ENCODE results near the gene RNASEH2C.
"Not testable (repeated sequence)": the region's sequence is repeated elsewhere in the genome, so short reads cannot be mapped to it uniquely, and the experiment has no call there.

Gene RNASEH2C

GRCh38 chr11:65685981-65686380 lies 34.6 kb downstream of the RNASEH2C start:
- DNase-seq = no peak
- H3K79me1 ChIP-seq (ENCODE audit: low read length) = no peaks in the 10 kb centered on the region
- no peak overlapping the region for H2AFZ ChIP-seq (ENCODE audit: insufficient read depth, low read length, poor library complexity)
- H3K36me3 ChIP-seq (ENCODE audit: control insufficient read depth in 1 of 2, insufficient read depth in 2 of 2, low read length in 2 of 2) = no peaks in the 10 kb centered on the region
- H3K4me1 ChIP-seq (ENCODE audit: control insufficient read depth in 1 of 2, insufficient read depth in 2 of 2, low read length in 2 of 2) = no peaks in the 10 kb centered on the region
- WGBS (ENCODE audit: extremely low coverage, insufficient coverage, insufficient read length) = no CpG with 5 or more reads among the region's 8 CpGs
- H3K18ac ChIP-seq (ENCODE audit: low read length) = no peak overlapping the region
- H3K4ac ChIP-seq (ENCODE audit: low read depth, low read length) = no peak overlapping the region
- no peak overlapping the region for H3K9ac ChIP-seq (ENCODE audit: low read length)
- no peak overlapping the region for H3K4me3 ChIP-seq (ENCODE audit: low read depth, low read length)
- no peak overlapping the region for H4K91ac ChIP-seq (ENCODE audit: low read depth, low read length)
- no peaks in the 10 kb centered on the region for H3K27me3 ChIP-seq (ENCODE audit: insufficient read depth, low read length)
- H4K12ac ChIP-seq (ENCODE audit: low read depth, low read length) = no peak overlapping the region
- H3K23ac ChIP-seq (ENCODE audit: low read length) = no peak overlapping the region
- H3K14ac ChIP-seq (ENCODE audit: low read length) = no peak overlapping the region
- no peak overlapping the region for H2BK120ac ChIP-seq (ENCODE audit: insufficient read depth, low read length, poor library complexity)
- H2BK12ac ChIP-seq (ENCODE audit: low read length) = no peak overlapping the region
- H4K8ac ChIP-seq (ENCODE audit: low read depth, low read length) = no peak overlapping the region
- no peak overlapping the region for H3K27ac ChIP-seq (ENCODE audit: low read depth, low read length)
- no peaks in the 10 kb centered on the region for H3K79me2 ChIP-seq (ENCODE audit: control insufficient read depth, insufficient read depth, low read length, poor library complexity)
- H3K9me3 ChIP-seq (ENCODE audit: insufficient read depth, low read depth, low read length) = no peaks in the 10 kb centered on the region
- no peak overlapping the region for H2BK5ac ChIP-seq (ENCODE audit: low read depth, low read length, poor library complexity)
- no peak overlapping the region for H3K4me2 ChIP-seq (ENCODE audit: low read length)
- H2AK5ac ChIP-seq (ENCODE audit: low read length) = no peak overlapping the region

GRCh38 chr11:65683480-65683879 lies 37.1 kb downstream of the RNASEH2C start:
- not testable (repeated sequence) for DNase-seq

GRCh38 chr11:65680192-65680743 lies 40.3 kb downstream of the RNASEH2C start:
- Histone ChIP-seq H2AFZ (ENCODE audit: insufficient read depth, low read length, poor library complexity) (no peak overlapping the region), H2AK5ac (ENCODE audit: low read length) (no peak overlapping the region), H4K12ac (ENCODE audit: low read depth, low read length) (no peak overlapping the region), H2BK12ac (ENCODE audit: low read length) (no peak overlapping the region), H3K9me3 (ENCODE audit: insufficient read depth, low read depth, low read length) (no peaks in the 10 kb centered on the region), H3K36me3 (ENCODE audit: control insufficient read depth in 1 of 2, insufficient read depth in 2 of 2, low read length in 2 of 2) (no peaks in the 10 kb centered on the region), H2BK5ac (ENCODE audit: low read depth, low read length, poor library complexity) (no peak overlapping the region), H3K27me3 (ENCODE audit: insufficient read depth, low read length) (no peaks in the 10 kb centered on the region), H3K14ac (ENCODE audit: low read length) (no peak overlapping the region), H3K4ac (ENCODE audit: low read depth, low read length) (no peak overlapping the region), H3K18ac (ENCODE audit: low read length) (no peak overlapping the region), H3K9ac (ENCODE audit: low read length) (no peak overlapping the region), H2BK120ac (ENCODE audit: insufficient read depth, low read length, poor library complexity) (no peak overlapping the region), H4K8ac (ENCODE audit: low read depth, low read length) (no peak overlapping the region), H3K79me1 (ENCODE audit: low read length) (no peaks in the 10 kb centered on the region), H3K79me2 (ENCODE audit: control insufficient read depth, insufficient read depth, low read length, poor library complexity) (no peaks in the 10 kb centered on the region), H3K23ac (ENCODE audit: low read length) (no peak overlapping the region), H3K4me2 (ENCODE audit: low read length) (no peak overlapping the region), H3K27ac (ENCODE audit: low read depth, low read length) (no peak overlapping the region), H3K4me1 (ENCODE audit: control insufficient read depth in 1 of 2, insufficient read depth in 2 of 2, low read length in 2 of 2) (no peaks in the 10 kb centered on the region), H4K91ac (ENCODE audit: low read depth, low read length) (no peak overlapping the region), H3K4me3 (ENCODE audit: low read depth, low read length) (no peak overlapping the region)
- no CpG with 5 or more reads among the region's 5 CpGs for WGBS (ENCODE audit: extremely low coverage, insufficient coverage, insufficient read length)
- DNase-seq = no peak

More at GRCh38 chr11:65683480-65683879, 37.1 kb downstream of the RNASEH2C start:
- H3K79me1 ChIP-seq (ENCODE audit: low read length); H3K4me1 ChIP-seq (ENCODE audit: control insufficient read depth in 1 of 2, insufficient read depth in 2 of 2, low read length in 2 of 2); H3K14ac ChIP-seq (ENCODE audit: low read length); H3K27ac ChIP-seq (ENCODE audit: low read depth, low read length); H2AK5ac ChIP-seq (ENCODE audit: low read length); H4K12ac ChIP-seq (ENCODE audit: low read depth, low read length); H4K8ac ChIP-seq (ENCODE audit: low read depth, low read length); H3K9me3 ChIP-seq (ENCODE audit: insufficient read depth, low read depth, low read length); H3K4ac ChIP-seq (ENCODE audit: low read depth, low read length); H3K4me2 ChIP-seq (ENCODE audit: low read length); H2BK120ac ChIP-seq (ENCODE audit: insufficient read depth, low read length, poor library complexity); H3K36me3 ChIP-seq (ENCODE audit: control insufficient read depth in 1 of 2, insufficient read depth in 2 of 2, low read length in 2 of 2); H2BK5ac ChIP-seq (ENCODE audit: low read depth, low read length, poor library complexity); H3K27me3 ChIP-seq (ENCODE audit: insufficient read depth, low read length); H3K9ac ChIP-seq (ENCODE audit: low read length); H3K4me3 ChIP-seq (ENCODE audit: low read depth, low read length); H3K23ac ChIP-seq (ENCODE audit: low read length); H3K18ac ChIP-seq (ENCODE audit: low read length); H3K79me2 ChIP-seq (ENCODE audit: control insufficient read depth, insufficient read depth, low read length, poor library complexity); H2BK12ac ChIP-seq (ENCODE audit: low read length); H4K91ac ChIP-seq (ENCODE audit: low read depth, low read length); H2AFZ ChIP-seq (ENCODE audit: insufficient read depth, low read length, poor library complexity): not testable (repeated sequence)
- WGBS (ENCODE audit: extremely low coverage, insufficient coverage, insufficient read length) = no CpG with 5 or more reads among the region's 6 CpGs

GRCh38 chr11:65672982-65673381 lies 47.6 kb downstream of the RNASEH2C start:
- Histone ChIP-seq H3K36me3 (ENCODE audit: control insufficient read depth in 1 of 2, insufficient read depth in 2 of 2, low read length in 2 of 2) (no peaks in the 10 kb centered on the region), H3K14ac (ENCODE audit: low read length) (no peak overlapping the region), H2BK120ac (ENCODE audit: insufficient read depth, low read length, poor library complexity) (no peak overlapping the region), H4K8ac (ENCODE audit: low read depth, low read length) (no peak overlapping the region), H4K91ac (ENCODE audit: low read depth, low read length) (no peak overlapping the region), H3K18ac (ENCODE audit: low read length) (no peak overlapping the region), H3K79me2 (ENCODE audit: control insufficient read depth, insufficient read depth, low read length, poor library complexity) (no peaks in the 10 kb centered on the region), H2BK5ac (ENCODE audit: low read depth, low read length, poor library complexity) (no peak overlapping the region), H4K12ac (ENCODE audit: low read depth, low read length) (no peak overlapping the region), H3K4me1 (ENCODE audit: control insufficient read depth in 1 of 2, insufficient read depth in 2 of 2, low read length in 2 of 2) (no peaks in the 10 kb centered on the region), H3K4me2 (ENCODE audit: low read length) (no peak overlapping the region), H3K23ac (ENCODE audit: low read length) (no peak overlapping the region), H3K4me3 (ENCODE audit: low read depth, low read length) (no peak overlapping the region), H3K9me3 (ENCODE audit: insufficient read depth, low read depth, low read length) (no peaks in the 10 kb centered on the region), H2AFZ (ENCODE audit: insufficient read depth, low read length, poor library complexity) (no peak overlapping the region), H3K9ac (ENCODE audit: low read length) (no peak overlapping the region), H3K4ac (ENCODE audit: low read depth, low read length) (no peak overlapping the region), H2AK5ac (ENCODE audit: low read length) (no peak overlapping the region), H3K27ac (ENCODE audit: low read depth, low read length) (no peak overlapping the region), H2BK12ac (ENCODE audit: low read length) (no peak overlapping the region), H3K27me3 (ENCODE audit: insufficient read depth, low read length) (no peaks in the 10 kb centered on the region), H3K79me1 (ENCODE audit: low read length) (no peaks in the 10 kb centered on the region)
- no CpG with 5 or more reads among the region's 2 CpGs for WGBS (ENCODE audit: extremely low coverage, insufficient coverage, insufficient read length)
- DNase-seq = no peak

Measured in trophoblast cell (in vitro differentiated cells and primary cell).